ENCODE measurements around the gene CTR9.
"Not testable (repeated sequence)": the region's sequence is repeated elsewhere in the genome, so short reads cannot be mapped to it uniquely, and the experiment has no call there.

CTR9 gene

DNA sequence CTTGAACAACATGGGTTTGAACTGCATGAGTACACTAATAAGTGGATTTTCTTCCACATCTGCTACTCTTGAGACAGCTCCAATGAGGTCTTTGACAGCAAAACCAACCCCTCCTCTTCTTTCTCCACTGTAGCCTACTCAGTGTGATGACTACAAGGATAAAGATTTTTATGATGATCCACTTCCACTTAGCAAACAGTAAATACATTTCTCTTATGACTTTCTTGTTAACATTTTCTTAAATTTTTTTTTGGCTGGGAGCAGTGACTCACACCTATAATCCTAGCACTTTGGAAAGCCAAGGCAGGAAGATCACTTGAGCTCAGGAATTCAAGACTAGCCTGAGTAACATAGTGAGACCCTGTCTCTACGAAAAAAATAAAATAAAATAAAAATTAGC lies 67.5 kb downstream of the CTR9 start:
- H3K4me3 ChIP-seq (ENCODE audit: low read depth, low read length), result no peak overlapping the region
- TF ChIP-seq POLR2A (IDR thresholded peaks at IDR 0.05; ENCODE audit: extremely low read depth, insufficient read length) (no peak), MYC (IDR thresholded peaks at IDR 0.05; ENCODE audit: low read depth, low read length) (no peak)
- TF ChIP-seq, protein P1, sequence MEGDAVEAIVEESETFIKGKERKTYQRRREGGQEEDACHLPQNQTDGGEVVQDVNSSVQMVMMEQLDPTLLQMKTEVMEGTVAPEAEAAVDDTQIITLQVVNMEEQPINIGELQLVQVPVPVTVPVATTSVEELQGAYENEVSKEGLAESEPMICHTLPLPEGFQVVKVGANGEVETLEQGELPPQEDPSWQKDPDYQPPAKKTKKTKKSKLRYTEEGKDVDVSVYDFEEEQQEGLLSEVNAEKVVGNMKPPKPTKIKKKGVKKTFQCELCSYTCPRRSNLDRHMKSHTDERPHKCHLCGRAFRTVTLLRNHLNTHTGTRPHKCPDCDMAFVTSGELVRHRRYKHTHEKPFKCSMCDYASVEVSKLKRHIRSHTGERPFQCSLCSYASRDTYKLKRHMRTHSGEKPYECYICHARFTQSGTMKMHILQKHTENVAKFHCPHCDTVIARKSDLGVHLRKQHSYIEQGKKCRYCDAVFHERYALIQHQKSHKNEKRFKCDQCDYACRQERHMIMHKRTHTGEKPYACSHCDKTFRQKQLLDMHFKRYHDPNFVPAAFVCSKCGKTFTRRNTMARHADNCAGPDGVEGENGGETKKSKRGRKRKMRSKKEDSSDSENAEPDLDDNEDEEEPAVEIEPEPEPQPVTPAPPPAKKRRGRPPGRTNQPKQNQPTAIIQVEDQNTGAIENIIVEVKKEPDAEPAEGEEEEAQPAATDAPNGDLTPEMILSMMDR (IDR thresholded peaks at IDR 0.05; ENCODE audit: low read depth, low read length), result no peak
- TF ChIP-seq, protein P2, sequence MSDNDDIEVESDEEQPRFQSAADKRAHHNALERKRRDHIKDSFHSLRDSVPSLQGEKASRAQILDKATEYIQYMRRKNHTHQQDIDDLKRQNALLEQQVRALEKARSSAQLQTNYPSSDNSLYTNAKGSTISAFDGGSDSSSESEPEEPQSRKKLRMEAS (IDR thresholded peaks at IDR 0.05; ENCODE audit: low read depth, low read length), result no peak
- no peak for DNase-seq (ENCODE audit: low read depth)

DNA sequence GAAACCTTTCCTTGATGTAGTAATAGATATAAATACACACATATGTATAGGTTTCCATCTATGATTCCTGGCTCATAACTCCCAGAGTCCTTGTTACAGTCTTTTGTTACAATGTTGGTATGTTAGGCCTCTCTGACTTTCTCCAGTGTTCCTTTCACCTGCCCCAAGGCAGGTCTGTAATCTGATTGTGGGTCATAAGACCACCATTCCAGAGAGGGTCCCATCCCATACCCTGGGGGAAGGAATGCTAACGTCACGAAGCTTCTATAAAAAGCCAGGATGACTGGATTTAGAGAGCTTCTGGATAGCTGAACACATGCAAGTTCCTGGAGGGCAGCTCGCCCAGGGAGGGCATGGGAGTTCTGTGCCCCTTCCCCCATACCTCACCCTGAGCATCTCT lies 71.4 kb downstream of the CTR9 start:
- not testable (repeated sequence) for DNase-seq (ENCODE audit: low read depth); H3K4me3 ChIP-seq (ENCODE audit: low read depth, low read length)

DNA sequence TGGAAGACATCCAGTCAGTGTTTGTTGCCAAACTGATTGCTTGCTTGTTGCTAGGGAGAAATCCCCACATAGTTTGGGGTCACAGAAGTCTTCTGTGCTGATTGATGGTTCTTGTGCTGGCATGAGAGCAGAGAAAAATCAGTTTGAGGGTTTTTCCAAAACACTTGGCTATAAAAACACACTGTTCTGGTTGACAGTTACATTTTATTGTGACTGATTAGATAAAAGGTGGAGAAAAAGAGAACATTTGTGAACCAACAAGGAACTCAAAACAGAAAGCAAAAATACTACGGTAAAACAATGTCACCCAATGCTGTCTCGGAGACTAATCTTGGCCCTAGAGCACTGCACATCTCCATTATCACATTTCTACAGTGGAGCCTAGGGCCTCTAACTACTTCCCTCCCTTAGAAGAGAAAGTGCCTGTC lies 72.1 kb downstream of the CTR9 start:
- TF ChIP-seq POLR2A (IDR thresholded peaks at IDR 0.05; ENCODE audit: extremely low read depth, insufficient read length) (no peak), MYC (IDR thresholded peaks at IDR 0.05; ENCODE audit: low read depth, low read length) (no peak)
- TF ChIP-seq, protein P2 (IDR thresholded peaks at IDR 0.05; ENCODE audit: low read depth, low read length), result no peak
- TF ChIP-seq, protein P1 (IDR thresholded peaks at IDR 0.05; ENCODE audit: low read depth, low read length), result no peak
- no peak overlapping the region for H3K4me3 ChIP-seq (ENCODE audit: low read depth, low read length)
- no peak for DNase-seq (ENCODE audit: low read depth)

DNA sequence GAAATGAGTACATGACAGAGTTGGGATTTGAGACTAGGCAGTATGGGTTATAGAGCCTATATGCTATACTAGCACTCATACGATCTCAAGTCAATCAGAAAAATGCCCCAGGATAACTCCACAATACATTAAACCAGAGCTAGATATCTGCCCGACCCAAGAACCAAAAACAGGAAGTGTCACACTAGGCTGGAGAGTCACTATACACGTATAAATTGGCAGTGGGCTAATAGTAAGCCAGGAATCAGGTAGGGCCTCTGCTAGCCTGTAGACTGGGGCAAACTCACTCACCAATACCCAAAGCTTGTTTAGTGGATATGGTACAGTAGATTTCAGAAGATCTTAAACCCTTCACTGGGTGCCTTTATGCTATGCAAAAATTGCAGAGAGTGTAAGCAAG lies 73.8 kb downstream of the CTR9 start:
- peak; percentile 48 for DNase-seq (ENCODE audit: low read depth)
- no peak for TF ChIP-seq POLR2A (IDR thresholded peaks at IDR 0.05; ENCODE audit: extremely low read depth, insufficient read length)
- no peak for TF ChIP-seq MYC (IDR thresholded peaks at IDR 0.05; ENCODE audit: low read depth, low read length)
- TF ChIP-seq, protein P2 (IDR thresholded peaks at IDR 0.05; ENCODE audit: low read depth, low read length), result no peak
- TF ChIP-seq, protein P1 (IDR thresholded peaks at IDR 0.05; ENCODE audit: low read depth, low read length), result no peak
- H3K4me3 ChIP-seq (ENCODE audit: low read depth, low read length), result no peak overlapping the region

DNA sequence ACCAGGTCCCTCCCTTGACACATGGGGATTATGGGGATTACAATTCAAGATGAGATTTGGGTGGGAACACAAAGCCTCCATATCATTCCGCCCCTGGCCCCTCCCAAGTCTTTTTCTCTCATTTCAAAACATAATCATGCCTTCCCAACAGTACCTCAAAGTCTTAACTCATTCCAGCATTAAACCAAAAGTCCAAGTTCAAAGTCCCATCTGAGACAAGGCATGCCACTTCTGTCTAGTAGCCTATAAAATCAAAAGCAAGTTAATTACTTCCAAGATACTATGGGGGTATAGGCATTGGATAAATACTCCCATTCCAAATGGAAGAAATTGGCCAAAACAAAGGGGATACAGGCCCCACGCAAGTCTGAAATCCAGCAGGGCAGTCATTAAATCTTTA lies 77.4 kb downstream of the CTR9 start:
- no peak for DNase-seq (ENCODE audit: low read depth)

DNA sequence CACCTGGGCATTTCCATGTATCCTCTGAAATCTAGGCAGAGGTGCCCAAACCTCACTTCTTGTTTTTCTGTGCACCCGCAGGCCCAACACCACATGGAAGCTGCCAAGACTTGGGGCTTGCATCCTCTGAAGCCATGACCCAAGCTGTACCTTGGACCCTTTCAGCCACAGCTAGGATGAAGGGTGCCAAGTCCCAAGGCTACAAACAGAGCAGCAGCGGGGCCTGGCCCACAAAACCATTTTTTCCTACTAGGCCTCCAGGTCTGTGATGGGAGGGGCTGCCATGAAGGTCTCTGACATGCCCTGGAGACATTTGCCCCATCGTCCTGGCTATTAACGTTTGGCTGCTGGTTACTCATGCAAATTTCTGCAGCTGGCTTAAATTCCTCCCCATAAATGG lies 78.1 kb downstream of the CTR9 start:
- TF ChIP-seq POLR2A (IDR thresholded peaks at IDR 0.05; ENCODE audit: extremely low read depth, insufficient read length) (no peak), MYC (IDR thresholded peaks at IDR 0.05; ENCODE audit: low read depth, low read length) (no peak)
- TF ChIP-seq, protein P1 (IDR thresholded peaks at IDR 0.05; ENCODE audit: low read depth, low read length), result no peak
- DNase-seq (ENCODE audit: low read depth), result no peak
- no peak overlapping the region for H3K4me3 ChIP-seq (ENCODE audit: low read depth, low read length)

More for the DNA sequence above, 77.4 kb downstream of the CTR9 start:
- H3K4me3 ChIP-seq (ENCODE audit: low read depth, low read length), result no peak overlapping the region
- TF ChIP-seq, protein P1 (IDR thresholded peaks at IDR 0.05; ENCODE audit: low read depth, low read length), result no peak
- TF ChIP-seq MYC (IDR thresholded peaks at IDR 0.05; ENCODE audit: low read depth, low read length) (no peak), POLR2A (IDR thresholded peaks at IDR 0.05; ENCODE audit: extremely low read depth, insufficient read length) (no peak)
- TF ChIP-seq, protein P2 (IDR thresholded peaks at IDR 0.05; ENCODE audit: low read depth, low read length), result no peak

All from NB4 (cell line).